HG02571 (cell line): ENCODE results near the gene POC1A.
"Not testable (repeated sequence)": the region's sequence is repeated elsewhere in the genome, so short reads cannot be mapped to it uniquely, and the experiment has no call there.

ENCODE experiments used
- ATAC-seq: cut with Tn5 transposase; IDR thresholded peaks from one replicate; pipeline ENCODE4 v1.9.1; 2021; ENCODE audit warnings: mild to moderate bottlenecking, moderate library complexity; ENCODE audit not compliant: unreplicated experiment

The POC1A gene

GRCh38 chr3:52053307-52054304 is 100.6 kb downstream of the POC1A start:
- ATAC-seq = no peak

GRCh38 chr3:52052831-52053306 is 101.4 kb downstream of the POC1A start:
- no peak for ATAC-seq

GRCh38 chr3:52051444-52051843 is 102.8 kb downstream of the POC1A start:
- no peak for ATAC-seq

GRCh38 chr3:52050571-52050970 is 103.7 kb downstream of the POC1A start:
- ATAC-seq = no peak

- no peak for ATAC-seq
Observed at GRCh38 chr3:52049503-52049902, 104.7 kb downstream of the POC1A start.

GRCh38 chr3:52047295-52047960 is 106.8 kb downstream of the POC1A start:
- no peak for ATAC-seq

- no peak for ATAC-seq
Observed at GRCh38 chr3:52046902-52047239, 107.4 kb downstream of the POC1A start.

GRCh38 chr3:52046186-52046901 is 107.9 kb downstream of the POC1A start:
- ATAC-seq = no peak

- no peak for ATAC-seq
Observed at GRCh38 chr3:52044869-52045619, 109.2 kb downstream of the POC1A start.

- ATAC-seq = no peak
Observed at GRCh38 chr3:52043750-52044149, 110.5 kb downstream of the POC1A start.

- not testable (repeated sequence) for ATAC-seq
Observed at GRCh38 chr3:52043039-52043438, 111.2 kb downstream of the POC1A start.

- no peak for ATAC-seq
Observed at GRCh38 chr3:52041118-52041731, 113.0 kb downstream of the POC1A start.

GRCh38 chr3:52040600-52040999 is 113.6 kb downstream of the POC1A start:
- no peak for ATAC-seq

- no peak for ATAC-seq
Observed at GRCh38 chr3:52039846-52040245, 114.4 kb downstream of the POC1A start.

- no peak for ATAC-seq
Observed at GRCh38 chr3:52039426-52039825, 114.8 kb downstream of the POC1A start.

GRCh38 chr3:52038227-52038626 is 116.0 kb downstream of the POC1A start:
- no peak for ATAC-seq

- no peak for ATAC-seq
Observed at GRCh38 chr3:52037291-52037690, 116.9 kb downstream of the POC1A start.

- ATAC-seq = no peak
Observed at GRCh38 chr3:52036829-52037228, 117.4 kb downstream of the POC1A start.

GRCh38 chr3:52036222-52036694 is 118.0 kb downstream of the POC1A start:
- peak; percentile 64 for ATAC-seq

- no peak for ATAC-seq
Observed at GRCh38 chr3:52034651-52035050, 119.6 kb downstream of the POC1A start.
